Measurements from ENCODE around the gene KRTAP10-1.
"Not testable (repeated sequence)": the region's sequence is repeated elsewhere in the genome, so short reads cannot be mapped to it uniquely, and the experiment has no call there.

Gene KRTAP10-1

GRCh38 chr21:44539991-44540666 lies at the start of gene KRTAP10-1:
TSS of gene KRTAP10-1 (minus strand) at chr21:44540195. CDS start at chr21:44540150, 45 bp downstream.
- DNase-seq (ENCODE audit: low spot score): no peak

DNA sequence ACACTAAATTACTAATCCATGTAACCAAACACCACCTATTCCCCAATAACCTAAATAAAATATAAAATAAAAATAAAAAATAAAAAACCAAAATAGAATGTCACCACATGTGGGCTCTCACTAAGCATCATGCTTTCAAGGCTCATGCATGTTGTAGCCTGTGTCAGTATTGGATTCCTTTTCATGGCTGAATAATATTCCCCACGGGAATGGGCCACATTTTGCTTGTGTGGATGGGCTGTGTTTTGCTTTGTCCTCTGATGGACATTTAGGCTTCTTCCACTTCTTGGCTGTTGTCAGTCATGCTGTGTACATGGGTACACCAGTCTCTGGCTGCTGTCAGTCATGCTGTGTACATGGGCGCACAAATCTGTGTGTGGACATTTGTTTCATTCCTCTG lies 49.1 kb upstream of the KRTAP10-1 start:
- no peak for DNase-seq (ENCODE audit: low spot score)

- DNase-seq (ENCODE audit: low spot score): no peak
These were observed 45.9 kb upstream of the KRTAP10-1 start for GRCh38 chr21:44585892-44586291.

GRCh38 chr21:44583800-44584147 lies 43.8 kb upstream of the KRTAP10-1 start:
- no peak for DNase-seq (ENCODE audit: low spot score)

- no peak for DNase-seq (ENCODE audit: low spot score)
These were observed 43.2 kb upstream of the KRTAP10-1 start for GRCh38 chr21:44583089-44583799.

- DNase-seq (ENCODE audit: low spot score): no peak
These were observed 42.1 kb upstream of the KRTAP10-1 start for GRCh38 chr21:44582055-44582454.

GRCh38 chr21:44581158-44581557 lies 41.2 kb upstream of the KRTAP10-1 start:
- no peak for DNase-seq (ENCODE audit: low spot score)

- DNase-seq (ENCODE audit: low spot score): not testable (repeated sequence)
These were observed 40.3 kb upstream of the KRTAP10-1 start, which contains the start of gene KRTAP10-5 for GRCh38 chr21:44580231-44580821. TSS of gene KRTAP10-5 (minus strand) at chr21:44580604. CDS start at chr21:44580578, 26 bp downstream.

- DNase-seq (ENCODE audit: low spot score): no peak
These were observed 39.8 kb upstream of the KRTAP10-1 start for GRCh38 chr21:44579833-44580144.

DNA sequence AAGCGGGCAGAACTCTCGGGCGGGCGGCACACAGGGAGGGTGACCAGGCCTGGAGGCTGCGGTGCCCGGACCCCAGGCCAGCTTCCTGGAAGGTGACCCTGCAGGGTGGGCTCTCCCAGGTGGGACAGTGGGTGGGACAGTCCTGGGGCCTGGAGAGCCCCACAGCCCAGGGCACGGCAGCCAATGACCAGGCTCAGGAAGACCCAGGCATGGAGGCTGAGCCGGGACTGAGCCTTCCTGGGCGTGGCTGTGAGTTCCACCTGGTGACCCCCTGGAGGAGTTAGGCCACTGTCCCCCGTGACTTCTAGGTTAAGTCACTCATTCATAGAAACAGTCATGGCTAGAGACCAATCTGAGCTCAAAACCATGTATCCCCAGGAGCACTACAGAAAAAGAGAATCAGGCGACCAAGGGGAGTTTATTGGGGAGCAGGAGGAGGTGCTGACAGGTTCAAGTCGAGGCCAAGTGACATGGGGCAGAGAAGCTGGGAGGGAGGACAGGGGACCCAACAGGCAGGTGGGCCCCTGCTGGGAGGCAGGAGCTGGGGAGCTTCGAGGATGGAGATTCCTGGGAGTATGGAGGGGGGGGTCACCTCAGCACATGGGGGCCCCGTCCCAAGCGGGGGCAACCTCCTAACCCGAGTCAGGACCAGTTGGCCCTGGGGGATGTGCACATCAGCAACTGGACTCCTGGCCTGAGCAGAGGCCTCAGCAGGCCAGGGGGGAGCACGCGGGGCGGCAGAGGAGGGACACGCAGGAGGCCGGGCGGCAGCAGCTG lies 39.2 kb upstream of the KRTAP10-1 start:
- DNase-seq (ENCODE audit: low spot score): no peak

GRCh38 chr21:44578371-44579055 lies 38.5 kb upstream of the KRTAP10-1 start:
- no peak for DNase-seq (ENCODE audit: low spot score)

DNA sequence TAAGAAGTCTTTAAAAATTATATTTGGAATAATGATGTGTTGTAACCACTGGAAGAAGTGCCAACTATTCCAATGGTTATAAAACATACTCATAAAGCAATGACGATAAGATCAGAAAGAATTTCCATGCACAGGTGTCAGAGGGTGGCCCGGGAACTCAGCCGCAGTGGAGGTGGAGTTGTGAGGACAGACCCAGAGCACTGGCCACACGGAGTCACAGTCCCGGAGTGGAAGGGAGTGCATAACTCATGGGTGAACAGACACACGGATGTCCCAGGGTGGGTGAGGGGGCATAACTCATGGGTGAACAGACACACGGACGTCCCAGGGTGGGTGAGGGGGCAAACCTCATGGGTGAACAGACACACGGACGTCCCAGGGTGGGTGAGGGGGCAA lies 36.0 kb upstream of the KRTAP10-1 start:
- DNase-seq (ENCODE audit: low spot score): no peak

DNA sequence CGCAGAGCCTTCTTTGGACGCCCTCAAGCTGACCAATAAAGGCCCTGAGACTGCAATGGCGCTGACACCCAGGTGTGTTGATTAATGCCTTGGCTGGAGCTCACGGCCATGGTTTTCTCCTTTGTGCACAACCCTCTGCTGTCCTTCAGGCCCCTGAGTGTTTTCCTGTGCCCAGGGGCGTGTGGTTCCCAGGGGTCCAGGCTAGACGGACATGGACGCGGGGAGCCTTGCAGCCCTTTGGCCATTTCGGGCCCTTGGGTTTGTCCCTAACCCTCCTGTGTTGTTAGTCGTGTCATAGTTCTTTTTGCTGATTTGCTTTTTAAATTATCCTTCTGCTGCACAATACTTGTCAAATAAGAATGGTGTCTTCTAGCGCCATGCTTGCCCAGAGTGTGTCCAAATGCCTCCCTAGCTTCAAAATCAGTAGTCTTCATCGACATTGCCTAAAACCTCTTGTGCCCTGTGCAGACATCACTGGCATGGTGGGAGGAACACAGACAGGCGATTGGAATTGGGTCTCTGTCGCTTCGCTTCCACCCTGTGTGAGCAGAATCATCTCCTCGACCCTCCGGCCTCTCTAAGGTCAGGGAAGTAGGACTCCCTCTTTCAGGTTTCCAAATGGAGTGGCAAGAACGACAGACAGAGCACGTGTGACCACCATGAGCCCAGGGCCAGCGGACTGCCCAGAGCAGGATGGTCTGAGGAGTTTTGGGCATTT lies 35.5 kb upstream of the KRTAP10-1 start:
- DNase-seq (ENCODE audit: low spot score): no peak

- DNase-seq (ENCODE audit: low spot score): no peak
These were observed 34.7 kb upstream of the KRTAP10-1 start for GRCh38 chr21:44574457-44575306.

- not testable (repeated sequence) for DNase-seq (ENCODE audit: low spot score)
These were observed 33.8 kb upstream of the KRTAP10-1 start, which contains the start of gene KRTAP10-4 for GRCh38 chr21:44573630-44574456. TSS of gene KRTAP10-4 (plus strand) at chr21:44573729. CDS start at chr21:44573759, 30 bp downstream.

GRCh38 chr21:44572959-44573583 lies 33.1 kb upstream of the KRTAP10-1 start:
- DNase-seq (ENCODE audit: low spot score): no peak

DNA sequence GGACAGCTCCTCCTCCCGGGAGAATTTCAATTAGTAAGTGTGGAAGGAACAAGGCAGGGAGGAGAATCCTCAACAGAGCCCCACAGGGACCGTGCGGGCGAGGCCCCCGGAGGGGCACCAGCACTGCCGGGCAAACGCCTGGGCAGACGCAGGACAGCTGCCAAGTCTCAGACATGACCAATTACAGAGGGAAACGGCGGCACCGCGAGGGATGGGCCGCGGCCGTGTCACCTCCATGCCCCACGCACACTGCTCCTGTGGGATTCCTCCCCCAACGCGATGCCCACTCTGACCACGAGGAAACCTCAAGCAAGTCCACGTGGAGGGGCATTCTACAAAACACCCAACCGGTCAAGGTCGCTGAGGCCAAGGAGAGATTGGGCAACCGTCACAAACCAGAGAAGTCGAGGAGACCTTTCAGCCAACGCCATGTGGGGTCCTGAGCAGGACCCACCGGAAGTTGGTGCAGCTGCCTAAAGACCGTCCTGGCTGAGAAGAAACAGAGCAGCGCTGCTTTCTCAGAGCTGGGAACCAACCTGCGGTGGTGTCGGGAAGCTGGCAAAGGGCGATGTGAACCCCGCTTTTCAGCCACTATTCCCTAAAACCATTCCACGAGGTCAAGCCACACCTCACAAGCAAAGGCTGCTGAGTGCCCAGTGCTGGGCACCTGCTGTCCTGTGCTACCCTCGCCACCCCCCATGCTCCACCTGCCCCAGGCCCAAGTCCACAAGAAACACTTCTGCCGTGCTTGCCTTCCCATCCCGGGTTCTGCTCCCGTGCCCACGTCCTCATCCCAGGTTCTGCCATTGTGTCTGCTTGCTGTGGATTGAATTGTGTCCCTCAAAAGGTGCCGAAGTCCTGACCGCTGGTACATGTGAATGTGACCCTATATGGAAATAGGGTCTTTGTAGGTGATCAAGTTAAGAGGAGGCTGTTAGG lies 32.1 kb upstream of the KRTAP10-1 start:
- DNase-seq (ENCODE audit: low spot score): no peak

DNA sequence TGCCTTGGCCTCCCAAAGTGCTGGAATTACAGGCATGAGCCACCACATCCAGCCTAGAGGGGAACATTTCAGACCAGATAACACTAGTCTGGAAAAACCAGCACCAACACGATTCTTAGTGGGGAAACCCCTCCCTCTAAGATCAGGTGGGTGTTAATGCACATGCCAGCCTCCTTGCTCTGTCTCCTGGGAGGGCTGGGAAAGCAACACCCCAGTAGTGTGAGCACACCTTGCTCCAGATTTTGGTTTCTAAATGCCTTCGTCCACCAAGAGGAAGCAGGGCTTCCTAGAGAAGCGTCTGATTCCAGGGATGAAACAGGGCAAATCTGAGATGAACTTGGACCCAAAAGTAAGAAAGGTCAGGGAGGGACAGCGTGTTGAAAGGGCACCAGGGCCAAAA lies 31.3 kb upstream of the KRTAP10-1 start:
- no peak for DNase-seq (ENCODE audit: low spot score)

Data from kidney capillary endothelial cell (primary cell).